Measurements from ENCODE around the gene BRK1.
A peak's percentile ranks its signal among the peaks of the same experiment; 100 is the strongest.
"Not testable (repeated sequence)": the region's sequence is repeated elsewhere in the genome, so short reads cannot be mapped to it uniquely, and the experiment has no call there.

Gene BRK1

DNA sequence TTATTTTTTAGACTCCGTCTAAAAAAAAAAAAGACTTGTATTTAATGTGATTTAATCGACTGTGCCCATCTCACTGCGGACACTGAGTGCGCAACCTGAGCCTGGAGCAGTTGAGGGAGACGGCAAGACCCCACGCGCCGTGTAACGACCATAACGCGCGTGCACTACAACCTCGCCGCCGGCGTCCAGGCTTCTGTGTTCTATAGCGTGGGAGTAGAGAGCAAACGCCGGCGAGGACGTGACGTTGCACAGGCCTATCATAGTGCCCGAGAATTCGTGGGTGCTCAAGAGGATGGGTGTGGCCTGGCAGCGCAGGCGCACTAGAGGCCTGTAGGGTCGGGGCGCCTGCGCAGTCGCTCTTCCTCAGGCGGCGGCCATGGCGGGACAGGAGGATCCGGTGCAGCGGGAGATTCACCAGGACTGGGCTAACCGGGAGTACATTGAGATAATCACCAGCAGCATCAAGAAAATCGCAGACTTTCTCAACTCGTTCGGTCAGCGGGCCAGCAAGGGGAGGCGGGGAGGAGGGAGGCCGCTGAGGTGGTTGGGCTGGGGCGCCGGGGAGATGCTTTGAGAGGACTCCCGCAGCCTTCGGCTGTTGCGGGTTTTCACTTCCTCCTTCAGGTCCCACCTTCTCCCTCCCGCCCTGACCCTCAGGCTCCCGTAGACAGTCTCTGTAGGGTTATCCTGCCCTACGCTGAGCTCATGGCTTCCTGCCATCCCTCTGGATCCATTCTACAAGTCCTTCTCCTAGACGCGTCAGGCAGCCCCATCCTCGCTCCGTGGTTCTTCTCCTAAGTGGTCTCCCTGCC lies at the start of gene BRK1:
TSS of gene BRK1 (plus strand) at position 350 of the 812 bp plus-strand sequence. CDS start at position 377, 27 bp downstream.
- DNase-seq: peak; percentile 95

- not testable (repeated sequence) for DNase-seq
These were observed 45.4 kb upstream of the BRK1 start for GRCh38 chr3:10070077-10070476.

DNA sequence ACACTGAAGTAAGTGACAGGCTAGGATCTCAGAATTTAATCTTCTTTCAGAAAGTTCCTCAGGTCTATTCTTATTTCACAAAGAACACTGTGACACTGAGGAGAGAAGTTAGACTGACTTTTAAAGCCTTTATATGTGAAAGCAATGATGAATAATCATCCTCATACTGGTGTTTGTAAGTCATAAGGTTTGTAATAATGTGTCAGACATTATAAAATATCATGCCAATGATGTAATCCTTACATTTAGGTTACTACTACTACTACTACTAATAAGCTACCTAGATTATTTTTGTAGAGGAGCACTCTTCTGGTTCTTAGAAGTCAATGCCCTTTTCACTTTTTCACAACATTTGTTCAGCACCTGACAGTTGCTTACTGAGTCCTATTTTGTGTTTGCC lies 40.8 kb upstream of the BRK1 start:
- no peak for DNase-seq

- no peak for DNase-seq
These were observed 33.6 kb upstream of the BRK1 start for GRCh38 chr3:10081871-10082270.

DNA sequence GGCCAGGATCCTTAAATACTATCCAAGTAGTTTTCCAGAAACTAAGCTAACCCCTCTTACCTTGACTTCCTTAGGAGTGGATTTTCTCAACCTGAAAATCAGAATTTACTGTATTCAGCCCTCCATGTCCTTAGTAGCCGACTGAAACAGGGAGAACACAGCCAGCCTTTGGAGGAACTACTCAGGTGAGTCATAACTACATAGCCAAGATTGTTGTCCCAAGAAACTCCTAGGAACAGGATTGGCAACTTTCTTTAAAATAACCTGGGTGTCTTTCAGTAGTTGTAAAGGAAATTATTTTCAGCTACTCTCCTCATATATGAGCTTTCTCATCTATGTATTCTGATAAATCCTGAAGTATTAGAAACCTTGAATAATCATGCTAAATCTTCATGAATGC lies 29.7 kb upstream of the BRK1 start:
- no peak for DNase-seq

DNA sequence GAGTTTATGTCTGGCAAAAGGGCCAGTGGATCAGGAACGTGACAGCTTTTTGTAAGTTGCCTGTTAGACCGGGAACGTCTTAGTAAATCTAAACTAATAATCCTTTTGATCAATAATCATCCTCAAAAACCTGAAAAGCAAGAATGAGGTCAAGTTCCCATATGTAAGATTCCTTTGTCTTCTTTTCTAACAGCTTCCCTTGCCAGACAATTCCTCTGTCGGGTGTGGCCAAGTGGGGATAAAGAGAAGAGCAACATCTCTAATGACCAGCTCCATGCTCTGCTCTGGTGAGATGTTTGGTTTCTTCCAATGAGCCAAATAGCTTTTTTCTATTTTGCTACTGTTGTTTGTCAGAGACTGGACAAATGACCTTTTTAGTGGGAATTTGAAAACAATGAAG lies 27.2 kb upstream of the BRK1 start:
- DNase-seq: no peak

GRCh38 chr3:10090179-10090578 lies 25.3 kb upstream of the BRK1 start:
- DNase-seq: no peak

GRCh38 chr3:10090774-10091173 lies 24.7 kb upstream of the BRK1 start:
- not testable (repeated sequence) for DNase-seq

DNA sequence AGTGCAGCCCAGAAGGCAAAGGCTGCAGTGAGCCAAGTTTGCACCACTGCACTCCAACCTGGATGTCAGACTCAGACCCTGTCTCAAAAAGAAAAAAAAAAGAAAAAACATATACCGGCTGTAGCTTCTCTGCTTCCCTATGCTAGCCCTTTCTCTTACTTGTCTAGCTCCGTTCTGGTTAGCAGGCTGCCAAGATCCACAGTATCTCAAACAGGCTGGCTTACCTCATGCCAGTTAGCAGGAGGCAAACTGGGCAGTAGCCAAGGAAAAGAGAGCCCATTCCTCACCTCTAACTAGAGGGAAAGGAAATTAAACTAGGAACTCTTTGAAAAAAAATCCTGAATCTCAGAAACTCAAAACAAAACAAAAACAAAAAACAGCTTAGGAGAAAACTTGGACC lies 24.1 kb upstream of the BRK1 start:
- not testable (repeated sequence) for DNase-seq

GRCh38 chr3:10093678-10094077 lies 21.8 kb upstream of the BRK1 start:
- no peak for DNase-seq

- DNase-seq: no peak
These were observed 16.4 kb upstream of the BRK1 start for GRCh38 chr3:10099041-10099440.

- DNase-seq: no peak
These were observed 8.6 kb upstream of the BRK1 start for GRCh38 chr3:10106919-10107318.

GRCh38 chr3:10108091-10108490 lies 7.4 kb upstream of the BRK1 start, which contains the start of gene FANCD2OS:
Gene FANCD2OS (minus strand): TSS chr3:10108255. CDS start chr3:10104774, 3,481 bp downstream.
- DNase-seq: no peak

GRCh38 chr3:10116138-10116460 lies 624 bp downstream of the BRK1 start:
- DNase-seq: no peak

GRCh38 chr3:10116928-10117327 lies 1.5 kb downstream of the BRK1 start:
- DNase-seq: no peak

- DNase-seq: no peak
These were observed 3.9 kb downstream of the BRK1 start for GRCh38 chr3:10119376-10119775.

DNA sequence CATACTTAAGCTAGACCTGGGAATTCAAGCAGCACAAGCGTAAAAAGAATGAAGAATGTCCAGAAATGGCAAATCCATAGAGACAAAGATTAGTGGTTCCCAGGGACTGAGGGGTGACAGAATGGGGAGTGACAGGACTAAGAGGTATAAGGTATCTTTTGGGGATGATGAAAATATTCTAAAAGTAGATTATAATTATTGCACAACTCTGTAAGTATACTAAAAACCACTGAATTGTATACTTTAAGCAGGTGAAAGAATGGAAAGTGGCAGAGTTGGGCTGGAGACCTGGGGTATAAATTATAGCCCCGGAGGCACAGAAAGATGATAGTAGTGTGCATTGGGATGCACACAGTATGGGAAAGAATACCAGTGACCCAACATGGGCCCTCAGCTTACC lies 5.6 kb downstream of the BRK1 start:
- DNase-seq: no peak

DNA sequence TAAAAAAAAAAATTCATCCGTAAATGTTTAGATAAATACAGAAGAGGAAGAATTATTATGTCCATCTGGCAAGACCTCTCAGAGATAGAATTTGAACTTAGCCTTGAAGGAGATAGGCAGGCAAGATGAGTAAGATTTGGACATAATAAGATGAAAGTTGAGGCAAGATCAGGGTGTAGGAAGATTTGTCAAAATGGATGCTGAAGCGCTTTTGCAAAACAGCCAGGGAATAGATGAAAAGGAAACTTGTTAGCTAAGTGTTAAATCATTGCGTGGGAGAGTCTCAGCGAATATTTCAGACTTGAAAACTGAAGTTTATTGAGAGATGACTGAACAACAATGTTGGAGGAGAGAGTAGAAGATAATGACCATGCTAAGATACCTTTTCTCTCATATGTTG lies 7.2 kb downstream of the BRK1 start:
- no peak for DNase-seq

GRCh38 chr3:10135872-10136271 lies 20.4 kb downstream of the BRK1 start:
- DNase-seq: not testable (repeated sequence)

DNA sequence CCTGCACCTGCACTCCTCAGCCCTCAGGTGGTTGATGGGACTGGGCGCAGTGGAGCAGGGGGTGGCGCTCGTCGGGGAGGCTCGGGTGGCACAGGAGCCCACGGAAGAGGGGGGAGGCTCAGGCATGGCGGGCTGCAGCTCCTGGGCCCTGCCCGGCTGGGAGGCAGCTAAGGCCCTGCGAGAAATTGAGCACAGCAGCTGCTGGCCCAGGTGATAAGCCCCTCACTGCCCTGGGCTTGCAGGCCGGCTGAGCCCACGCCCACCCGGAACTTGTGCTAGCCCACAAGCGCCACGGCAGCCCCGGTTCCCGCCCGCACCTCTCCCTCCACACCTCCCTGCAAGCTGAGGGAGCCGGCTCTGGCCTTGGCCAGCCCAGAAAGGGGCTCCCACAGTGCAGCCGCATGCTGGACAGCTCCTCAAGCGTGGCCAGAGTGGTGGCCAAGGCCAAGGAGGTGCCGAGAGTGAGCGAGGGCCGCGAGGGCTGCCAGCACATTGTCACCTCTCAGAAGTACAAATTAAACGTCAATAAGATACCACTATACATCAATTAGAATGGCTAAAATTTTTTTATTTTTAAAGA lies 21.0 kb downstream of the BRK1 start:
- no peak for DNase-seq

DNA sequence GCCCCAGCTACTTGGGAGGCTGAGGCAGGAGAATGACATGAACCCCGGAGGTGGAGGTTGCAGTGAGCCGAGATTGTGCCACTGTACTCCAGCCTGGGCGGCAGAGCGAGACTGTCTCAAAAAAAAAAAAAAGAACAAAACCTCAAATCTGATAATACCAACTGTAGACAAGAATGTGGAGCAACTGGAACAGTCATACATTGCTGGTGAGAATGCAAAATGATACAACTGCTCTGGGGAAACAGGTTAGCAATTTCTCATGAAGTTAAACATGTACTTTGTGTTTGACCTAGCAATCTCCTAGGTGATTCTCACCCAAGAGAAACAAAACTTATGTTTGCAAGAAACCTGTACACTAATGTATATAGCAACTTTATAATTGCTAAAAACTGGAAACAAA lies 21.7 kb downstream of the BRK1 start:
- DNase-seq: no peak

DNA sequence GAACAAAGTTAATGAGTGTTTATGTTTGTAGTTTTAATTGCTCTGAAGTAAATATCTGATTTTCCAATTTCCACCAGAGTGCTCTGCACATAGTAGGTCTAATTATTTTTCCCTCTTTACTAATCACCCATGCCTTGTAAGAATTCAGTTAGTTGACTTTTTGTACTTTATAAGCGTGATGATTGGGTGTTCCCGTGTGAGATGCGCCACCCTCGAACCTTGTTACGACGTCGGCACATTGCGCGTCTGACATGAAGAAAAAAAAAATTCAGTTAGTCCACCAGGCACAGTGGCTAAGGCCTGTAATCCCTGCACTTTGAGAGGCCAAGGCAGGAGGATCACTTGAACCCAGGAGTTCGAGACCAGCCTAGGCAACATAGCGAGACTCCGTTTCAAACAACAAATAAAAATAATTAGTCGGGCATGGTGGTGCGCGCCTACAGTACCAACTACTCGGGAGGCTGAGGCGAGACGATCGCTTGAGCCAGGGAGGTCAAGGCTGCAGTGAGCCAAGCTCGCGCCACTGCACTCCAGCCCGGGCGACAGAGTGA lies 25.6 kb downstream of the BRK1 start:
- no peak for DNase-seq

- no peak for DNase-seq
These were observed 27.5 kb downstream of the BRK1 start for GRCh38 chr3:10142707-10143560.

Data from CD4-positive, alpha-beta T cell treated with Interferon gamma for 1 hour (primary cell).